ENCODE results near the gene HIP1.
"Not testable (repeated sequence)": the region's sequence is repeated elsewhere in the genome, so short reads cannot be mapped to it uniquely, and the experiment has no call there.

HIP1 gene

DNA sequence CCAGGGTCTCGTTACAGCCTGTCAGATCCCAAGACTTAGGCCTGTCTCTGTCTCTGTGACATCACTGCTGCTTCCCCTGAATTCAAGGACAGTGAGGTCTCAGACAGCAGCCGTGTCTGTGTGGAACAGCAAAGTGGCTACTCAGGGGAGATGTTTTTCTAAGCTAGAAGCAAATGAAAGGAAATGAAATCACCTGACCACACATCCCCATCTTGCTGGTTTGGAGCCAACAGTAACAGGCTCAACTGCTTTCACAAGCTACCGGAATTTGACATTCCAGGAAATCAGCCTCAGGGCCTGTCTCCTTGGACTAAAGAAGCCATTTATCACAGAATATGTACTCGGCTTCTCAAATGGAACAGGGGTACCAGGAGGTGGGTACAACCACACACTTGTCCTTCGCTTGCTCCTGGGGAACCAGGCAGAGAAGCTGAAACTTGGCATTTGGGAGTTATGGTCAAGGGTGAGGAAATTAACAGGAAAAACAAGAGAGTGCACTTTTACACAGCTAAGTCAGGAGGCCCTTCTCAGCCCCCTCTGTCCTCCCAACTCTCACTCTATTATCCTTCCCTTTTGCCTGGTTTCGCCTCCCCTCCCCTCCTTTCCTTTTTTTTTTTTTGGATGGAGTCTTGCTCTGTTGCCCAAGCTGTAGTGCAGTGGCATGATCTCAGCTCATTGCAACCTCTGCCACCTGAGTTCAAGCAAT, 173.5 kb downstream of the HIP1 start:
- Histone ChIP-seq H3K27me3 (ENCODE audit: control insufficient read depth, insufficient read depth, low read length) (no peaks in the 10 kb centered on the region), H3K4me1 (ENCODE audit: control insufficient read depth, insufficient read depth, low read length) (no peaks in the 10 kb centered on the region), H3K36me3 (ENCODE audit: control insufficient read depth, insufficient read depth, low read length) (peaks cover 93% of the 10 kb centered on the region), H3K9me3 (ENCODE audit: control insufficient read depth, insufficient read depth, low read length) (no peaks in the 10 kb centered on the region), H3K9ac (ENCODE audit: low read depth, low read length) (no peak overlapping the region), H3K27ac (ENCODE audit: low read depth, low read length) (no peak overlapping the region), H3K4me3 (ENCODE audit: low read depth, low read length) (no peak overlapping the region)

DNA sequence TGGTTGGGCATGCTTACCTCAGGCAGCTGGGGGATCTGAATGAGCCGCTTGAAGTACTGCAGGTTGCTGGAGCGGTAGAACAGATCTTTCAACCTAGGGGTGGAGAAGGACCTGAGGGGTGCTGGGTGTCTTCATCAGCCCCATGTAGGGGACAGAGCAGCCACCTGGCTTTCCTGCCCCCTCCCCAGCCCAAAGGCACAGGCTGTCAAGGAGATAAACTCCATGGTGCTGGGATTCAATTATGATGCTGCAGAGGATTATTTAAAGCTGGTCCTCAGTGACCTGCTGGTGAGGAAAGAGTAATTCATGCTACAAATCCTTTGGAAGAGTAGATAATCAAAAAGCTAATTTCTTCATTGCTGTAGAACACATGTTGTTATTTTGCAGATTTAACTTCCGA, 175.6 kb downstream of the HIP1 start:
- peaks cover 97% of the 10 kb centered on the region for H3K36me3 ChIP-seq (ENCODE audit: control insufficient read depth, insufficient read depth, low read length)
- no peaks in the 10 kb centered on the region for H3K27me3 ChIP-seq (ENCODE audit: control insufficient read depth, insufficient read depth, low read length)
- H3K9ac ChIP-seq (ENCODE audit: low read depth, low read length): no peak overlapping the region
- H3K9me3 ChIP-seq (ENCODE audit: control insufficient read depth, insufficient read depth, low read length): no peaks in the 10 kb centered on the region
- H3K4me3 ChIP-seq (ENCODE audit: low read depth, low read length): no peak overlapping the region
- H3K27ac ChIP-seq (ENCODE audit: low read depth, low read length): no peak overlapping the region
- no peaks in the 10 kb centered on the region for H3K4me1 ChIP-seq (ENCODE audit: control insufficient read depth, insufficient read depth, low read length)

DNA sequence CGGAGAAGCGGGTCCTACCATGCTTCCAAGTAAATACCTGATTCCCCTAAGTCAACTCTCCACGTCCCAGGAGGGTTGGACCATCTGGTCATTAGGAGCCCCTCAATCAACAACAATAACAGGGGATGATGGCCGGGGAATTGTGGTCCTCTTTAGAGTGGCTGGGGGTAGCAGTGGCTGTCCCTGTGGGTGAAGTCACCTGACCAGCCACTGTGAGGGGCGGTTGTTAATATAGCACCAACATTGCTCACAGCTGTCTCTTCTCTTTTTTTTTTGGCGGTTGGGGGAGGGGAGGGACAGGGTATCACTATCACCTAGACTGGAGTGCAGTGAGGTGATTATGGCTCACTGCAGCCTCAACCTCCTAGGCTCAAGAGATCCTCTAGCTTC, 178.8 kb downstream of the HIP1 start:
- H3K4me1 ChIP-seq (ENCODE audit: control insufficient read depth, insufficient read depth, low read length): no peaks in the 10 kb centered on the region
- no peak overlapping the region for H3K4me3 ChIP-seq (ENCODE audit: low read depth, low read length)
- H3K27ac ChIP-seq (ENCODE audit: low read depth, low read length): no peak overlapping the region
- H3K9ac ChIP-seq (ENCODE audit: low read depth, low read length): no peak overlapping the region
- no peaks in the 10 kb centered on the region for H3K9me3 ChIP-seq (ENCODE audit: control insufficient read depth, insufficient read depth, low read length)
- H3K36me3 ChIP-seq (ENCODE audit: control insufficient read depth, insufficient read depth, low read length): peaks cover 97% of the 10 kb centered on the region
- no peaks in the 10 kb centered on the region for H3K27me3 ChIP-seq (ENCODE audit: control insufficient read depth, insufficient read depth, low read length)

DNA sequence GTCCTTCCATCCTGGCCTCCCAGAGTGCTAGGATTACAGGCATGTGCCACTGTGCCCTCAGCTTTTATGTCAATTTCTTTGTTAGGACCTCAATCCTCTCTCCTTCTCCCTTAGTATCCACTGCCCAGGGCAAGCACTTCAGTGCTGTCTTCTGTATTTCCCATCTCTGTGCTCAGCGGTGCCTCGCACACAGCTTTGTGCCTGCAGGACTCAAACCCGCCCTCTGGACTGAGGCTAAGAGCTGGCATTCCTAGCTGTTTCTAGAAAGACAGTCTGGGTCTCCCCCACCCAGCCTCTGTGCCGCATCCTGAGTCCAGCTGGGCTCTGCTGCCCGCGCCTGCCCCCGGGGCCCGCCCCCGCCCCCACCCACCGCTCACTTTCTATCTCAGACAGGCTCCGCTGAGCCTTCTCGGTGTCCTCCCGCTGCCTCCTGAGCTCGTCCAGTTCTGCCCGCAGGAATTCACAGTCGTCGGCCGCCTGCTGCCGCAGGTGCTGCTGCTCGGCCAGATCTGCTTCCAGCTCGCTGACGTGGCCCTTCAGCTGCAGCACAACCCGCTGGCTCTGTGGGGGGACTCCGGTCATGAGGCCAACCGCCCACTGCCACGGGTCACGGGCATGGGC, 179.3 kb downstream of the HIP1 start:
- Histone ChIP-seq H3K27me3 (ENCODE audit: control insufficient read depth, insufficient read depth, low read length) (no peaks in the 10 kb centered on the region), H3K36me3 (ENCODE audit: control insufficient read depth, insufficient read depth, low read length) (peaks cover 97% of the 10 kb centered on the region), H3K9me3 (ENCODE audit: control insufficient read depth, insufficient read depth, low read length) (no peaks in the 10 kb centered on the region), H3K4me3 (ENCODE audit: low read depth, low read length) (no peak overlapping the region), H3K27ac (ENCODE audit: low read depth, low read length) (no peak overlapping the region), H3K4me1 (ENCODE audit: control insufficient read depth, insufficient read depth, low read length) (no peaks in the 10 kb centered on the region), H3K9ac (ENCODE audit: low read depth, low read length) (no peak overlapping the region)

DNA sequence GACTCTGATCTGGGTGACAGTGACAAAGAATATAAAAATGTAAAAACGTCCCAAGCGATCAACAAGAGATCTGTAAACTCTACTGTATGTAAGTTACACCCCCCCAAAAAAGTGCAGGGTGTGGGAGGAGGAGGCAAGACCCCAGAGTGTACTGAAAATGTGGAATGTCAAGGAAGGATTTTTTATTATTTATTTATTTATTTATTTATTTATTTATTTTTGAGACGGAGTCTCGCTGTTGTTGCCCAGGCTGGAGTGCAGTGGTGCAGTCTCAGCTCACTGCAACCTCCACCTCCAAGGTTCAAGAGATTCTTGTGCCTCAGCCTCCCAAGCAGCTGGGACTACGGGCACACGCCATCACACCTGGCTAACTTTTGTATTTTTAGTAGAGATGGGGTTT, 181.9 kb downstream of the HIP1 start:
- H3K36me3 ChIP-seq (ENCODE audit: control insufficient read depth, insufficient read depth, low read length): peaks cover 95% of the 10 kb centered on the region
- not testable (repeated sequence) for H3K9me3 ChIP-seq (ENCODE audit: control insufficient read depth, insufficient read depth, low read length); H3K9ac ChIP-seq (ENCODE audit: low read depth, low read length); H3K27me3 ChIP-seq (ENCODE audit: control insufficient read depth, insufficient read depth, low read length); H3K4me1 ChIP-seq (ENCODE audit: control insufficient read depth, insufficient read depth, low read length); H3K4me3 ChIP-seq (ENCODE audit: low read depth, low read length); H3K27ac ChIP-seq (ENCODE audit: low read depth, low read length)

DNA sequence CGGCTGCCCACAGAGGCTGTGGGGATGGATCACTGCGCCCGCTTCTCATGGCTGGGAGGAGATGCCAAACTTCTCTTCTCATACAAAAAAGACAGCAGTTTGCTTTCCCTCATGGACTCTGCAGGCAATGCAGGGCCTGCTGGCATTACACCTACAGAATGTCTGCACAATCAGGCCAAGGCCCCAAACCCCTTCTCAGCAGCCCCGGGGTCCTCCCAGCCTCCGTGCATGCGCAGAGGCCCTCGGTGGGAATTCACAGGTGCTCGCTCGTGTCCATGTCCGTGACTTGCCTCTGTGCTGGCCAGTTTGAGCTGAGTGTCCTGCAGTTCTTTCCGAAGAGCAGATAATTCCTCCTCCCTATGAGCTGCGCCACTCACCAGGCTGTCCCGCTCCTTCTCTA, 183.0 kb downstream of the HIP1 start:
- no peaks in the 10 kb centered on the region for H3K9me3 ChIP-seq (ENCODE audit: control insufficient read depth, insufficient read depth, low read length)
- no peak overlapping the region for H3K4me3 ChIP-seq (ENCODE audit: low read depth, low read length)
- H3K9ac ChIP-seq (ENCODE audit: low read depth, low read length): no peak overlapping the region
- H3K4me1 ChIP-seq (ENCODE audit: control insufficient read depth, insufficient read depth, low read length): no peaks in the 10 kb centered on the region
- peaks cover 94% of the 10 kb centered on the region for H3K36me3 ChIP-seq (ENCODE audit: control insufficient read depth, insufficient read depth, low read length)
- H3K27me3 ChIP-seq (ENCODE audit: control insufficient read depth, insufficient read depth, low read length): no peaks in the 10 kb centered on the region
- H3K27ac ChIP-seq (ENCODE audit: low read depth, low read length): no peak overlapping the region

DNA sequence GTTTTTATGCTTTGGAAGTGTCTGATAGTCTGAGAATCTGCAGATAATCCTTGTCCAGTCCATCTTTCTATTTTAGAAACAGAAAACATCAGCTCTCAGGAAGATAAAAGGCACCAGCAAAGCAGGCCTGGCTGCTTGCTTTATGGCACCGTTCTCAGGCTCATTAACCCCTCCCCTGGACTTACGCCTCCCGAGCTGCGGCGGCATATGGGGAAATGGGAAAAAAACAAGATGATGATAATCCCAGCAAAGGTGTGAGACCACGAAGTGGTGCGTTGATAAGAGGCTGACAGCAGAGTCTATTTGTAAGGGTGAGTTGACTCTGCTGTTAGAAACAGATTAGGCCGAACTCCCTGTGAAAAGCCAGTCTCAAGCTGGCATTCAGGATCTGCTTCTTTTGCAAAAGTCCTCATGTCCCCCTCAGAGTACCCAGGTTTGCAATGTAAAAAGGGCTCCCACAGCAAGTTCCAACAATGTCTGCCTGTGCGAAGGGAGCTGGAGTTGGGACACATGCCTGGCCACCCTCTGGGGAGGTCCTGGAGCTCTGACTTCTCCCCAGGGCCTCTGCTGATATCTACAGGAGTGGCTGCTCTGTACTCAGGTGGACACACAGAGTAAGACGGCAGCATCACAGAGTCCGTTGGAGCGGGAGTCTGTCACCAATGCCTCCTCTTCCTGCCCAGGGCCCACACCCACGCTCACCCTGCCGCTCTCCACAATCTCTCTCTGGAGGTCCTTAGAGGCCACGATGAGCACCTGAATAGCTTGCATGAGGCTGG, 192.3 kb downstream of the HIP1 start:
- no peaks in the 10 kb centered on the region for H3K9me3 ChIP-seq (ENCODE audit: control insufficient read depth, insufficient read depth, low read length)
- H3K36me3 ChIP-seq (ENCODE audit: control insufficient read depth, insufficient read depth, low read length): peaks cover 88% of the 10 kb centered on the region
- H3K27me3 ChIP-seq (ENCODE audit: control insufficient read depth, insufficient read depth, low read length): no peaks in the 10 kb centered on the region
- no peak overlapping the region for H3K27ac ChIP-seq (ENCODE audit: low read depth, low read length)
- H3K9ac ChIP-seq (ENCODE audit: low read depth, low read length): no peak overlapping the region
- H3K4me3 ChIP-seq (ENCODE audit: low read depth, low read length): no peak overlapping the region
- H3K4me1 ChIP-seq (ENCODE audit: control insufficient read depth, insufficient read depth, low read length): no peaks in the 10 kb centered on the region

DNA sequence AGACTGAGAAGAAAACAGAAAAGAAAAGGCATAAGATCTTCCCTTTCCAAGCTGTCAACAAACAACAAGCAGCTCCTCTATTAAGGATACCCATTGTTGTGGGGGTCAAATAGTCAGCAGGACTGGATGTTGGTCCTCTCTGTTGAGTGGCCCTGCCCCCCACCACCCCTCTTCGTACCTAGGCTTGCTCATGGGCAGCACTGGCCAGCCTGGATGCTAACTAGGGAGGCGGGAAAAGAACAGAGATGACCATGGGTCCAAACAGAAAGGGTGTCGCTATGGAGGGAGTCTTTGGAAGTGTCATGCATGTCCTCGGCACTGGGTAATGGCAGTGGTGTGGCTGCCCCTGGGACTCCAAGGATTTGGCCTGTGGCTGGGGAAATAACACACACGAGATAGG, 201.0 kb downstream of the HIP1 start:
- Histone ChIP-seq H3K27ac (ENCODE audit: low read depth, low read length) (no peak overlapping the region), H3K4me1 (ENCODE audit: control insufficient read depth, insufficient read depth, low read length) (no peaks in the 10 kb centered on the region), H3K4me3 (ENCODE audit: low read depth, low read length) (no peak overlapping the region), H3K9me3 (ENCODE audit: control insufficient read depth, insufficient read depth, low read length) (no peaks in the 10 kb centered on the region), H3K27me3 (ENCODE audit: control insufficient read depth, insufficient read depth, low read length) (no peaks in the 10 kb centered on the region), H3K9ac (ENCODE audit: low read depth, low read length) (no peak overlapping the region), H3K36me3 (ENCODE audit: control insufficient read depth, insufficient read depth, low read length) (peaks cover 82% of the 10 kb centered on the region)

DNA sequence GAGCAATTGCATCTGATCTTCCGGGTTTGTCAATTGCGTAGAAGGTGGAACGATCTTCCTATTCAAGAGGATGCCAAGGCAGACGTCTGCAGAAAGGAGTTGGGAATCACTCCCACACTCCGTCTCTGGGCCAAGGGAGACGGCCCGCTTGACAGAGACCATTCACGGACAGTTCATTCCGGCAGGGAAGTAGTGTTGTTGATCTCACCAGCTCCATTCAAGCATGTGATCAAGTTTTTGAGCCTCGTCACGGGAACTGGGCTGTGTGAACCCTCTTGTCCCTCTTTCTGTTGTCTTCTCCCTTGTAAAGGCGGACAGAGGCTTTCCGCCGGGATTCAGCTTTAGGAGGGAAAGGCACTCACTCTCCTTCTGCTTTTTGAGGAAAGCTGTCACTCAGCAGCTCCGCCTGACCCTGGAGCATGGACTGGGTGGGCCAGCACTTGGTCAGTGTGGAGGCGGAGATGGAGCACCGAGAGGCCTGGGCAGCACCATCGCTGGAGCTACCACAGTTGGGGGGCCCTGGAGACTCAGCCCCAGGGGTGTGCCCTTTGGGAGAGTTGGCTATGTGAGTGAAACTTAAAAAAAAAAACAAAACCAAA, 201.7 kb downstream of the HIP1 start:
- H3K9ac ChIP-seq (ENCODE audit: low read depth, low read length): no peak overlapping the region
- no peak overlapping the region for H3K4me3 ChIP-seq (ENCODE audit: low read depth, low read length)
- no peaks in the 10 kb centered on the region for H3K27me3 ChIP-seq (ENCODE audit: control insufficient read depth, insufficient read depth, low read length)
- H3K4me1 ChIP-seq (ENCODE audit: control insufficient read depth, insufficient read depth, low read length): no peaks in the 10 kb centered on the region
- peaks cover 78% of the 10 kb centered on the region for H3K36me3 ChIP-seq (ENCODE audit: control insufficient read depth, insufficient read depth, low read length)
- no peaks in the 10 kb centered on the region for H3K9me3 ChIP-seq (ENCODE audit: control insufficient read depth, insufficient read depth, low read length)
- H3K27ac ChIP-seq (ENCODE audit: low read depth, low read length): no peak overlapping the region

DNA sequence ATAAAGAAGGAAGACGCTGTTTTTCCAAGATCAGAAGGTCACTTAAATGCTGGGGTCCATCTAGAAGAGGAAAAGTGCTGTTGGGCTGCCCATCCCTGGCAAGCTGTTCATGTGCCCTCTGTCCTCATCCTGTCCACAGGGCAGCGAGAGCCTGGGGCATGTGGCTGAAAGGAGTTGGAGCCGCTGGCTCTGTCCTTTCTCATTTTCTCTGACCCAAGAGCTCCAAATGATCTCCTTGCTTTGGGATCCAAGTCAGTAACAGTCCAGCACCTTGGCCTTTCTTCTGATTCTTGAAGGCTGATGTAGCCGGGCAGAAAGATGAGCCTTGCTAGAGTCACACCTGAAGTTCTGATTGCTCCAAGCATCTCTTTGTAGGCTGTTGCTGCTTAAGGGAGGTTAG, 202.2 kb downstream of the HIP1 start:
- Histone ChIP-seq H3K27me3 (ENCODE audit: control insufficient read depth, insufficient read depth, low read length) (no peaks in the 10 kb centered on the region), H3K27ac (ENCODE audit: low read depth, low read length) (no peak overlapping the region), H3K4me1 (ENCODE audit: control insufficient read depth, insufficient read depth, low read length) (no peaks in the 10 kb centered on the region), H3K9me3 (ENCODE audit: control insufficient read depth, insufficient read depth, low read length) (no peaks in the 10 kb centered on the region), H3K4me3 (ENCODE audit: low read depth, low read length) (no peak overlapping the region), H3K36me3 (ENCODE audit: control insufficient read depth, insufficient read depth, low read length) (peaks cover 72% of the 10 kb centered on the region), H3K9ac (ENCODE audit: low read depth, low read length) (no peak overlapping the region)
